ENCODE data around the gene RASL12.
A peak's percentile ranks its signal among the peaks of the same experiment; 100 is the strongest.
"Not testable (repeated sequence)": the region's sequence is repeated elsewhere in the genome, so short reads cannot be mapped to it uniquely, and the experiment has no call there.

RASL12 gene

DNA sequence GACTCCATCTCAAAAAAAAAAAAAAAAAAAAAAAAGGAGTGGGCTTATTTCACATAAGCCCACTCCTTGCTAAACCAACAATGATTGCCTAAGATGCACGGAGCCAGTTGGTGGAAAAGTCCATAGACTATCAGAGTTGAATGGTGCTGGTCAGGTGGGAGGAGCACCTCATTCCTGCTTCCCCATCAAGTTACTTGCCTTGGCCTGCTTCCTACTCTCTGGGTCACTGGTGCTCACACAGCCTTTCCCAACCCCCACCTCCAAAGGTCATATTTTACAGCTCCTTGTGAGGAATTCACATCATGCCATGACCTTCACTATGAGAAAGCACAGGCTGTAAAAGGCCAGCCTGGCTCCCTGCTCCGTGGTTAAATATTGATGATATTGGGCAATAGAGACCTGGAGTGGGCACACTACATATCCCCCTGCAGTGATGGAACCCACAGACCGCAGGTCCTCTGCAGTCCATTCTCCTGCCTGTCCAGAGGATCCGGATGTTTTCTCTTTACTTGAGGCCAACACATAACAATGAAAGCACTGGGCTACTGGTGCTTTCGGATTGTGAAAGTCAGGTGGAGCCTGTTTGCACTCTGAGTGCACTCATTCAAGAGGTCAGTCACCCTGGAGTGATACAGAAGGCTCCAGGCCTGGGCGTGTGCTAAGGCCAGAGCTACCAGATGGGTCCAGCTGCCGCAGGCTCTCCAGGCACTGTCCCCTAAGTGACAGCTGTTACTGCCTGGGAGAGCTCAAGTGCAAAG is 22.9 kb downstream of the RASL12 start, which contains the start of gene SLC51B:
SLC51B (plus strand) TSS at position 664 of the 758 bp plus-strand sequence. CDS start 4,618 bp downstream, outside the sequence.
- no peak within 1 kb of the TSS for H3K4me3 ChIP-seq (replicated peaks in 1 of 2; ENCODE audit: low read depth in 2 of 2, low read length in 2 of 2)
- peak in 1 of 2 donors; percentile 54 for DNase-seq (ENCODE audit: low read depth in 2 of 2)
- TF ChIP-seq, protein P1, sequence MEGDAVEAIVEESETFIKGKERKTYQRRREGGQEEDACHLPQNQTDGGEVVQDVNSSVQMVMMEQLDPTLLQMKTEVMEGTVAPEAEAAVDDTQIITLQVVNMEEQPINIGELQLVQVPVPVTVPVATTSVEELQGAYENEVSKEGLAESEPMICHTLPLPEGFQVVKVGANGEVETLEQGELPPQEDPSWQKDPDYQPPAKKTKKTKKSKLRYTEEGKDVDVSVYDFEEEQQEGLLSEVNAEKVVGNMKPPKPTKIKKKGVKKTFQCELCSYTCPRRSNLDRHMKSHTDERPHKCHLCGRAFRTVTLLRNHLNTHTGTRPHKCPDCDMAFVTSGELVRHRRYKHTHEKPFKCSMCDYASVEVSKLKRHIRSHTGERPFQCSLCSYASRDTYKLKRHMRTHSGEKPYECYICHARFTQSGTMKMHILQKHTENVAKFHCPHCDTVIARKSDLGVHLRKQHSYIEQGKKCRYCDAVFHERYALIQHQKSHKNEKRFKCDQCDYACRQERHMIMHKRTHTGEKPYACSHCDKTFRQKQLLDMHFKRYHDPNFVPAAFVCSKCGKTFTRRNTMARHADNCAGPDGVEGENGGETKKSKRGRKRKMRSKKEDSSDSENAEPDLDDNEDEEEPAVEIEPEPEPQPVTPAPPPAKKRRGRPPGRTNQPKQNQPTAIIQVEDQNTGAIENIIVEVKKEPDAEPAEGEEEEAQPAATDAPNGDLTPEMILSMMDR (IDR thresholded peaks at IDR 0.05; ENCODE audit: low read depth, low read length), result no peak

DNA sequence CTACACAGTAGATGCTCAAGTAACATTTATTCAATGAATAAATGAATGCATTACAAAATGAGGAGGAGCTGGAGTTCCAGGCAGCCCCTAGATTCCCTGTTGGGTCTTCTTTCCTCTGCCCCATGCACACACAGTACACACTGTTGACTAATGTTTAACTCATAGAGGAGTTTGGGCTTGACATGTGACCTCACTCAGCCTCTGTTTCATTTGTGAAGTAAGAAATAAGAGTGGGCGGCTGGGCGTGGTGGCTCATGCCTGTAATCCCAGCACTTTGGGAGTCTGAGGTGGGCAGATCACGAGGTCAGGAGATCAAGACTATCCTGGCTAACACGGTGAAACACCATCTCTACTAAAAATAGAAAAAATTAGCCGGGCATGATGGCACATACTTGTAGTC is 23.6 kb downstream of the RASL12 start:
- not testable (repeated sequence) for H3K4me3 ChIP-seq (replicated peaks in 1 of 2; ENCODE audit: low read depth in 2 of 2, low read length in 2 of 2)
- DNase-seq (ENCODE audit: low read depth in 2 of 2), result peak; percentile 37 to 80

GRCh38 chr15:65042776-65043327 is 24.9 kb downstream of the RASL12 start:
- TF ChIP-seq, protein P1 (IDR thresholded peaks at IDR 0.05; ENCODE audit: low read depth, low read length), result no peak
- no peak overlapping the region for H3K4me3 ChIP-seq (replicated peaks in 1 of 2; ENCODE audit: low read depth in 2 of 2, low read length in 2 of 2)
- no peak for DNase-seq (ENCODE audit: low read depth in 2 of 2)

DNA sequence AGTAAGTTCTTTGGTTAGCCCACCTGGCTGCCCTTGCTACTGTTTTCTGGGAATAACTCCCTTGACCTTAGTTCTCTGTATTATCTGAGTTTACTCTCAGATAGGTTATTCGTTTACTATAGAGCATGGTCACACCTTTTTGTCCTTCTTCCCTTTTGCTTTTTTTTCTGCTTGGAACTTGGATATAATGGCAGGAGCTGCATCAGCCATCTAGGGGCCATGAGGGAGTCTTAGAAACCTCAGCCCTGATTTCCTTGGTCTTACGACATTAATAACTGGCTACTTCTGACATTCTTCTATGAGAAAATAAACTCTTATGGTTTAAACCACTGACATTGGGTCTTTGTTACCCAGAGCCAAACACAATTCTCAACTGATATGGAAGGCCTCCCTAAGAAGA is 26.0 kb downstream of the RASL12 start:
- DNase-seq (ENCODE audit: low read depth in 2 of 2), result no peak
- no peak overlapping the region for H3K4me3 ChIP-seq (replicated peaks in 1 of 2; ENCODE audit: low read depth in 2 of 2, low read length in 2 of 2)
- TF ChIP-seq, protein P1 (IDR thresholded peaks at IDR 0.05; ENCODE audit: low read depth, low read length), result no peak

DNA sequence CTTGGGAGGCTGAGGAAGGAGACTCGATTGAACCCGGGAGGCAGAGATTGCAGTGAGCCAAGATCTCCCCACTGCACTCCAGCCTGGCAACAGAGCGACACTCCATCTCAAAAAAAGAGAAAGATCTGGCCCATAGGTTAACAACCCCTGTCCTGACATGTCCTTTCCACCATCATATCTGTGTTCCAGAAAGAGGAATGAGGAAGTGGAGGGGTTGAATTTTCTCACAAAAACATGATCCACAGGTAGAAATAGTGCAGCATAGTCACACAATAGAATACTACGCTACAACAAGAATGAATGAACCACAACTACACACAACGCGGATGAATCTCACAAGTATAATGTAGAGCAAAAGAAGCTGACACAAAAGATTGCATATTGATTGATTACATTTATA is 27.3 kb downstream of the RASL12 start:
- no peak overlapping the region for H3K4me3 ChIP-seq (replicated peaks in 1 of 2; ENCODE audit: low read depth in 2 of 2, low read length in 2 of 2)
- TF ChIP-seq, protein P1 (IDR thresholded peaks at IDR 0.05; ENCODE audit: low read depth, low read length), result no peak
- DNase-seq (ENCODE audit: low read depth in 2 of 2), result no peak

DNA sequence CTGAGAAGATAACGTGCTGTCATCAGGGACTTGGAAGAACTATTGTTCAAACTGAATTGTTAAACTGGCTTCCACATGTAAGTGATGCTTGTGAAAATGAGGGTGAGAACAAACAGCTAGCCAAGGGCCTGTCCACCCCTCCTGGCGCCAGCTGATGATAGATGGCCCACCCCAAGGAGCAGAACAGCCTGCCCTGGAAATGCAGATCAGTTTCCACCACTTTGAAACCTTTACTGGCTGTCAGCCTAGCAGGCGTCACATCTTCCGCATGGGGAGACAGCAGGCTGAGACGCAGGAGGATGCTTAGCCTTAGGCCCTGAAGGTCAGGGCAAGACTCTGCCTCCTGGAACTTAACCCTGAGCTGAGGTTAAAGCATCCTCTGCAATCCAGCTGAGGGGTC is 29.0 kb downstream of the RASL12 start:
- no peak overlapping the region for H3K4me3 ChIP-seq (replicated peaks in 1 of 2; ENCODE audit: low read depth in 2 of 2, low read length in 2 of 2)
- TF ChIP-seq, protein P1 (IDR thresholded peaks at IDR 0.05; ENCODE audit: low read depth, low read length), result no peak
- no peak for DNase-seq (ENCODE audit: low read depth in 2 of 2)

- TF ChIP-seq, protein P1 (IDR thresholded peaks at IDR 0.05; ENCODE audit: low read depth, low read length), result no peak
- no peak for DNase-seq (ENCODE audit: low read depth in 2 of 2)
- H3K4me3 ChIP-seq (replicated peaks in 1 of 2; ENCODE audit: low read depth in 2 of 2, low read length in 2 of 2), result no peak overlapping the region
These were observed 29.4 kb downstream of the RASL12 start for GRCh38 chr15:65038428-65038827.

All from cardiac fibroblast (primary cell).